Fibroblast of lung (primary cell): ENCODE data around the gene CCL2. TPM values are rescaled to one million over a fixed set of nuclear protein-coding genes. Genes with fewer than 3 reads are reported as not detected.

Experiments used
- DNase-seq, 2 donors: peaks; one replicate each; pipeline versions ENCODE4 v3.0.0 to v3.0.0-alpha.2; 2010; ENCODE audit warnings: low read depth in 2 of 2
- H2AFZ ChIP-seq: 2 replicates; pipeline ENCODE4 v1.5.1; 2012; ENCODE audit warnings: low read length, control low read depth, inconsistent platforms
- H3K27ac ChIP-seq: 2 replicates; pipeline ENCODE4 v1.5.1; 2011; ENCODE audit warnings: low read length, control low read depth; ENCODE audit not compliant: insufficient read depth
- H3K27me3 ChIP-seq: 2 replicates; pipeline ENCODE4 v1.5.1; 2011; ENCODE audit warnings: mild to moderate bottlenecking, low read length; ENCODE audit not compliant: control insufficient read depth, insufficient read depth
- H3K36me3 ChIP-seq: 2 replicates; pipeline ENCODE4 v1.5.1; 2011; ENCODE audit warnings: low read length; ENCODE audit not compliant: control insufficient read depth, insufficient read depth
- H3K4me1 ChIP-seq: 2 replicates; pipeline ENCODE4 v1.5.1; 2011; ENCODE audit warnings: low read length; ENCODE audit not compliant: control insufficient read depth, insufficient read depth; ENCODE audit errors: extremely low read depth
- H3K4me2 ChIP-seq: 2 replicates; pipeline ENCODE4 v1.5.1; 2011; ENCODE audit warnings: low read length, control low read depth; ENCODE audit not compliant: insufficient read depth; ENCODE audit errors: extremely low read depth
- H3K4me3 ChIP-seq, 4 experiments: fragments of 200-600 bp in 1 of 4; sonication (generic) in 1 of 4; replicated peaks in 1 of 4; 2 replicates each; pipeline ENCODE4 v1.5.1; 2011 to 2016; ENCODE audit warnings: low read length in 4 of 4, low read depth in 3 of 4, mild to moderate bottlenecking in 3 of 4, control low read depth in 2 of 4, inconsistent platforms in 1 of 4, mixed read lengths in 1 of 4; ENCODE audit not compliant: insufficient read depth in 1 of 4; ENCODE audit errors: control extremely low read depth in 1 of 4
- H3K79me2 ChIP-seq: 2 replicates; pipeline ENCODE4 v1.5.1; 2012; ENCODE audit warnings: mild to moderate bottlenecking, low read length, inconsistent platforms; ENCODE audit not compliant: control insufficient read depth, insufficient read depth
- H3K9ac ChIP-seq: 2 replicates; pipeline ENCODE4 v1.5.1; 2011; ENCODE audit warnings: mild to moderate bottlenecking, low read length, control low read depth; ENCODE audit not compliant: insufficient read depth
- H3K9me3 ChIP-seq: 2 replicates; pipeline ENCODE4 v1.5.1; 2012; ENCODE audit warnings: low read depth, low read length; ENCODE audit not compliant: control insufficient read depth, insufficient read depth
- H4K20me1 ChIP-seq: 2 replicates; pipeline ENCODE4 v1.5.1; 2011; ENCODE audit warnings: low read length; ENCODE audit not compliant: control insufficient read depth, insufficient read depth; ENCODE audit errors: extremely low read depth
- CTCF ChIP-seq, 2 donors: IDR thresholded peaks in 1 of 2; conservative IDR thresholded peaks in 1 of 2; 1 replicate in 1 of 2; 2 replicates in 1 of 2; pipeline ENCODE4 v1.5.1; 2011 to 2012; ENCODE audit warnings: low read length in 2 of 2, control low read depth in 1 of 2, inconsistent platforms in 1 of 2, low read depth in 1 of 2, mild to moderate bottlenecking in 1 of 2
- EZH2 ChIP-seq: IDR thresholded peaks from 2 replicates; pipeline ENCODE4 v1.5.1; 2012; ENCODE audit warnings: low read length, control low read depth, mild to moderate bottlenecking; ENCODE audit errors: missing control alignments
- polyA plus RNA-seq, 2 donors: library from polyadenylated mRNA; depleted of rRNA in 1 of 2; stranded (reverse) in 1 of 2; unstranded in 1 of 2; fragments of >200 nt; gene quantifications; 2 replicates each; pipeline ENCODE4 v1.2.1, GENCODE V29; 2011 to 2012; ENCODE audit warnings: missing spikeins in 1 of 2
- total RNA-seq: library from RNA; depleted of rRNA; stranded (reverse); fragments of >200 nt; gene quantifications from 2 replicates; pipeline ENCODE4 v1.2.1, GENCODE V29; 2014

Gene CCL2
- total and polyA plus RNA-seq, 2 donors (not counting 1 experiment from before 2014, with no cell fraction given) = 42.9 to 170 TPM

GRCh38 chr17:34246446-34246845, 8.6 kb upstream of the CCL2 start:
- TF ChIP-seq CTCF (conservative IDR thresholded peaks at IDR 0.05 in 1 of 2, IDR thresholded peaks at IDR 0.05 in 1 of 2; ENCODE audit: low read depth in 1 of 2, low read length in 2 of 2) = no peak
- no peak for TF ChIP-seq EZH2
- DNase-seq = no peak
- H3K4me1 ChIP-seq = peaks cover 14% of the 10 kb centered on the region

GRCh38 chr17:34246881-34247280, 8.2 kb upstream of the CCL2 start:
- Histone ChIP-seq H3K4me2 (no peak overlapping the region), H3K4me3 (no peak overlapping the region), H3K4me1 (peaks cover 18% of the 10 kb centered on the region), H4K20me1 (no peaks in the 10 kb centered on the region), H3K36me3 (no peaks in the 10 kb centered on the region), H3K79me2 (no peaks in the 10 kb centered on the region), H3K9me3 (no peaks in the 10 kb centered on the region), H3K27me3 (no peaks in the 10 kb centered on the region), H3K9ac (no peak overlapping the region), H3K27ac (no peak overlapping the region), H2AFZ (no peak overlapping the region)
- no peak for DNase-seq
- no peak for TF ChIP-seq EZH2
- no peak for TF ChIP-seq CTCF (conservative IDR thresholded peaks at IDR 0.05 in 1 of 2, IDR thresholded peaks at IDR 0.05 in 1 of 2; ENCODE audit: low read depth in 1 of 2, low read length in 2 of 2)

More at GRCh38 chr17:34246446-34246845, 8.6 kb upstream of the CCL2 start:
- H3K4me2 ChIP-seq = no peak overlapping the region
- H3K27ac ChIP-seq = no peak overlapping the region
- H3K9ac ChIP-seq = no peak overlapping the region
- H2AFZ ChIP-seq = no peak overlapping the region
- no peaks in the 10 kb centered on the region for H4K20me1 ChIP-seq
- H3K36me3 ChIP-seq = no peaks in the 10 kb centered on the region
- H3K4me3 ChIP-seq = no peak overlapping the region
- H3K27me3 ChIP-seq = no peaks in the 10 kb centered on the region
- no peaks in the 10 kb centered on the region for H3K9me3 ChIP-seq
- H3K79me2 ChIP-seq = no peaks in the 10 kb centered on the region

GRCh38 chr17:34248511-34249024, 6.5 kb upstream of the CCL2 start:
- peak; percentile 22 to 97 for DNase-seq
- Histone ChIP-seq H3K4me1 (peaks cover 27% of the 10 kb centered on the region), H3K27me3 (no peaks in the 10 kb centered on the region), H2AFZ (no peak overlapping the region), H3K79me2 (no peaks in the 10 kb centered on the region), H3K9ac (no peak overlapping the region), H4K20me1 (no peaks in the 10 kb centered on the region), H3K36me3 (no peaks in the 10 kb centered on the region), H3K27ac (peak overlapping the region; percentile 42), H3K9me3 (no peaks in the 10 kb centered on the region), H3K4me2 (no peak overlapping the region), H3K4me3 (no peak overlapping the region)
- no peak for TF ChIP-seq EZH2
- TF ChIP-seq CTCF (conservative IDR thresholded peaks at IDR 0.05 in 1 of 2, IDR thresholded peaks at IDR 0.05 in 1 of 2; ENCODE audit: low read depth in 1 of 2, low read length in 2 of 2) = no peak
